GM12865 (cell line): ENCODE measurements around the gene NBEA.

Source experiments
- DNase-seq: peaks from one replicate; pipeline ENCODE4 v3.0.0; 2010; ENCODE audit warnings: low read depth
- H3K4me3 ChIP-seq: 2 replicates; pipeline ENCODE4 v1.5.1; 2011; ENCODE audit warnings: mild to moderate bottlenecking, low read depth, low read length, control low read depth
- CTCF ChIP-seq: IDR thresholded peaks from 2 replicates; pipeline ENCODE4 v1.5.1; 2011; ENCODE audit warnings: low read length, control low read depth, low read depth, inconsistent platforms; ENCODE audit not compliant: insufficient read depth; ENCODE audit errors: missing control alignments

The NBEA gene

GRCh38 chr13:35518337-35518946 lies 576.4 kb downstream of the NBEA start:
- no peak for TF ChIP-seq CTCF
- no peak for DNase-seq
- H3K4me3 ChIP-seq = no peak overlapping the region

GRCh38 chr13:35524171-35524570 lies 582.1 kb downstream of the NBEA start:
- DNase-seq = no peak
- H3K4me3 ChIP-seq = no peak overlapping the region
- TF ChIP-seq CTCF = no peak

GRCh38 chr13:35526577-35526976 lies 584.5 kb downstream of the NBEA start:
- no peak for DNase-seq
- no peak overlapping the region for H3K4me3 ChIP-seq
- TF ChIP-seq CTCF = no peak

- no peak for DNase-seq
- H3K4me3 ChIP-seq = no peak overlapping the region
- no peak for TF ChIP-seq CTCF
These were observed 585.4 kb downstream of the NBEA start for GRCh38 chr13:35527451-35527850.

- H3K4me3 ChIP-seq = no peak overlapping the region
- no peak for TF ChIP-seq CTCF
- peak; percentile 5 for DNase-seq
These were observed 588.1 kb downstream of the NBEA start for GRCh38 chr13:35530147-35530546.

- no peak for TF ChIP-seq CTCF
These were observed 588.5 kb downstream of the NBEA start for GRCh38 chr13:35530581-35530980.

GRCh38 chr13:35531526-35531925 lies 589.5 kb downstream of the NBEA start:
- no peak overlapping the region for H3K4me3 ChIP-seq
- DNase-seq = no peak
- no peak for TF ChIP-seq CTCF

More at GRCh38 chr13:35530581-35530980, 588.5 kb downstream of the NBEA start:
- DNase-seq = no peak
- H3K4me3 ChIP-seq = no peak overlapping the region
